ENCODE measurements around the gene RPL6. TPM values are rescaled to one million over a fixed set of nuclear protein-coding genes. Genes with fewer than 3 reads are reported as not detected.
A peak's percentile ranks its signal among the peaks of the same experiment; 100 is the strongest.

Gene RPL6
- total and polyA plus RNA-seq, 9 of the 15 experiments (the other 6 are each of a cell fraction or from before 2014, with no cell fraction given): 1,519 to 3,103 (median 2,396) TPM

- TF ChIP-seq ATF6 (CRISPR knock-in tag; IDR thresholded peaks at IDR 0.05) (peak; percentile 74; the same call in 1 of the 2 replicates), U2AF1 (optimal IDR thresholded peaks at IDR 0.05; ENCODE audit: low read depth, low read length) (no peak), HEY1 (CRISPR knock-in tag; IDR thresholded peaks at IDR 0.05; ENCODE audit: borderline replicate concordance) (no peak), GATAD2B (IDR thresholded peaks at IDR 0.05; ENCODE audit: borderline replicate concordance) (no peak), ELF2 (CRISPR knock-in tag; IDR thresholded peaks at IDR 0.05) (no peak), ZNF217 (CRISPR knock-in tag; IDR thresholded peaks at IDR 0.05) (no peak), RFX5 (IDR thresholded peaks at IDR 0.05; ENCODE audit: low read depth, low read length) (no peak), ZNF347 (CRISPR knock-in tag; IDR thresholded peaks at IDR 0.05; ENCODE audit: low read depth) (no peak), CBX5 (IDR thresholded peaks at IDR 0.05; ENCODE audit: borderline replicate concordance, low read depth) (no peak), NFATC3 (IDR thresholded peaks at IDR 0.05) (no peak), TAF15 (IDR thresholded peaks at IDR 0.05; ENCODE audit: low read depth, low read length) (no peak)
- TF ChIP-seq, protein P1, sequence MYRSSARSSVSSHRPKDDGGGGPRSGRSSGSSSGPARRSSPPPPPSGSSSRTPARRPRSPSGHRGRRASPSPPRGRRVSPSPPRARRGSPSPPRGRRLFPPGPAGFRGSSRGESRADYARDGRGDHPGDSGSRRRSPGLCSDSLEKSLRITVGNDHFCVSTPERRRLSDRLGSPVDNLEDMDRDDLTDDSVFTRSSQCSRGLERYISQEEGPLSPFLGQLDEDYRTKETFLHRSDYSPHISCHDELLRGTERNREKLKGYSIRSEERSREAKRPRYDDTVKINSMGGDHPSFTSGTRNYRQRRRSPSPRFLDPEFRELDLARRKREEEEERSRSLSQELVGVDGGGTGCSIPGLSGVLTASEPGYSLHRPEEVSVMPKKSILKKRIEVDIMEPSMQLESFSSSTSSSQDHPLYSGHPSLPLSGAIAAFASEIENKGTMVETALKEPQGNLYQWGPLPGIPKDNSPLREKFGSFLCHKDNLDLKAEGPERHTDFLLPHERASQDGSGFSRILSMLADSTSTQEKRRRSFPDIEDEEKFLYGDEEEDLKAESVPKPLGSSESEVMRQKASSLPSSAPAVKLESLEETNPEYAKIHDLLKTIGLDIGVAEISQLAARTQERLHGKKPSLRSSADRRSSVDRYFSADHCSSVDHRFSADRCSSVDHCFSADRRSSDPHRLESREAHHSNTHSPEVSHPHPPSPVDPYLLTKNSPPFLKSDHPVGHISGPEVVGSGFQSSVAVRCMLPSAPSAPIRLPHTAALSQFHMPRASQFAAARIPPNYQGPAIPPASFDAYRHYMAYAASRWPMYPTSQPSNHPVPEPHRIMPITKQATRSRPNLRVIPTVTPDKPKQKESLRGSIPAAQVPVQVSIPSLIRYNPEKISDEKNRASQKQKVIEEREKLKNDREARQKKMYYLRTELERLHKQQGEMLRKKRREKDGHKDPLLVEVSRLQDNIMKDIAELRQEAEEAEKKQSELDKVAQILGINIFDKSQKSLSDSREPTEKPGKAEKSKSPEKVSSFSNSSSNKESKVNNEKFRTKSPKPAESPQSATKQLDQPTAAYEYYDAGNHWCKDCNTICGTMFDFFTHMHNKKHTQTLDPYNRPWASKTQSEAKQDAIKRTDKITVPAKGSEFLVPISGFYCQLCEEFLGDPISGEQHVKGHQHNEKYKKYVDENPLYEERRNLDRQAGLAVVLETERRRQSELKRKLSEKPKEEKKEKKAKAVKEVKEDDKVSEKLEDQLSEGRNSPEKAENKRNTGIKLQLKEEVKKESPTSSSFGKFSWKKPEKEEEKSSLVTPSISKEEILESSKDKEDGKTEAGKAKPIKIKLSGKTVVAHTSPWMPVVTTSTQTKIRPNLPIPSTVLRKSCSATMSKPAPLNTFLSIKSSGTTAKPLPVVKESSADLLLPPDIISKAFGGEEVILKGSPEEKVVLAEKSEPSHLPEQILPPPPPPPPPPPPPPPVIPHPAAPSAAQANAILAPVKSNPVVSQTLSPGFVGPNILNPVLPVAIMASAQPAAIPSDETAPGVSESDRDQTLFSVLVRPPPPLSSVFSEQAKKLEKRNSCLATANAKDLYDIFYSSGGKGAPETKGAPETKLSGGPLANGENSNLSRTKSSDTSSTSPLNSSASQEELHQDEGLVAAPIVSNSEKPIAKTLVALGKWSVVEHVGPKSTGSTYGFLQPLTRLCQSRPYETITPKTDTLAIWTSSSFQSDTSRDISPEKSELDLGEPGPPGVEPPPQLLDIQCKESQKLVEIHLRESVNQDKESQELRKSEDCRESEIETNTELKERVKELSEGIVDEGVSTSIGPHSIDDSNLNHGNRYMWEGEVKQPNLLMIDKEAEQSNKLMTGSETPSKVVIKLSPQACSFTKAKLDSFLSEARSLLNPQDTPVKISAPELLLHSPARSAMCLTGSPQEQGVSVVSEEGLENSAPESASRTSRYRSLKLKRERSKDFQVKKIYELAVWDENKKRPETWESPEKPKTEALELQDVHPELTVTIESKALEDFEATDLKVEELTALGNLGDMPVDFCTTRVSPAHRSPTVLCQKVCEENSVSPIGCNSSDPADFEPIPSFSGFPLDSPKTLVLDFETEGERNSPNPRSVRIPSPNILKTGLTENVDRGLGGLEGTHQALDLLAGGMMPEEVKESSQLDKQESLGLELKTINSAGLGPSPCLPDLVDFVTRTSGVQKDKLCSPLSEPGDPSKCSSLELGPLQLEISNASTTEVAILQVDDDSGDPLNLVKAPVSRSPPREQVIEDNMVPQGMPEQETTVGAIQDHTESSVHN (IDR thresholded peaks at IDR 0.05; ENCODE audit: borderline replicate concordance in 1 of 2, low read depth in 1 of 2): no peak
- TF ChIP-seq, protein P2, sequence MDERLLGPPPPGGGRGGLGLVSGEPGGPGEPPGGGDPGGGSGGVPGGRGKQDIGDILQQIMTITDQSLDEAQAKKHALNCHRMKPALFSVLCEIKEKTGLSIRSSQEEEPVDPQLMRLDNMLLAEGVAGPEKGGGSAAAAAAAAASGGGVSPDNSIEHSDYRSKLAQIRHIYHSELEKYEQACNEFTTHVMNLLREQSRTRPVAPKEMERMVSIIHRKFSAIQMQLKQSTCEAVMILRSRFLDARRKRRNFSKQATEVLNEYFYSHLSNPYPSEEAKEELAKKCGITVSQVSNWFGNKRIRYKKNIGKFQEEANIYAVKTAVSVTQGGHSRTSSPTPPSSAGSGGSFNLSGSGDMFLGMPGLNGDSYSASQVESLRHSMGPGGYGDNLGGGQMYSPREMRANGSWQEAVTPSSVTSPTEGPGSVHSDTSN (CRISPR knock-in tag; IDR thresholded peaks at IDR 0.05; ENCODE audit: low read depth): no peak
- TF ChIP-seq, protein P2 (tag; conservative IDR thresholded peaks at IDR 0.05; ENCODE audit: low read depth): no peak
Observed at GRCh38 chr12:112381883-112382796, 27.3 kb downstream of the RPL6 start, which contains the start of gene HECTD4 (continued).

Data from K562 (cell line).